Measurements from ENCODE around the gene CAMK1D. TPM values are rescaled to one million over a fixed set of nuclear protein-coding genes. Genes with fewer than 3 reads are reported as not detected.

CAMK1D gene
- total and polyA plus RNA-seq, 10 of the 15 experiments (the other 5 are each of a cell fraction or from before 2014, with no cell fraction given), result 2.1 to 35.5 (median 14.7) TPM

DNA sequence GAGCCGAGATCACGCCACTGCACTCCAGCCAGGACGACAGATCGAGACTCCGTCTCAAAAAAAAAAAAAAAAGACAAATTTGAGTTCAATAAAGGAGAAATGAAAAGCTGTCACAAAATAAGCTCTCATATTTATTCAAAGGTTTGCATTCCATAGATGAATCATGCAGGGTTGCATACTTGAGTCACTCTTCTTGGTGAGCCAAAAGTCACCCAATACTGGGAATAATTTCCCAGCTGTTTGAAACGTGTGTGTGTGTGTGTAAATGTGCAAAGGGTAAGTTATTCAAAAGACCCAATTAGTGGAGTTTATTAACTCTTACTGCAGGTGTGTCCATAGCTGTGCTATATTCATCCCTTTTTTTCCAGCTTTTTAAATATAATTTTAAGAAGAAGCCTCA lies 354.5 kb downstream of the CAMK1D start:
- H3K27ac ChIP-seq (ENCODE audit: control insufficient read depth, insufficient read depth), result no peak overlapping the region
- H4K20me1 ChIP-seq (ENCODE audit: control insufficient read depth, insufficient read depth), result no peaks in the 10 kb centered on the region
- ChIA-PET POLR2A (no interaction called here), SMC1A (ENCODE audit: uncharacterized antibody, unreplicated experiment) (interaction anchor here (0.6 to 1.2 kb wide), 3 partner anchors 39 to 113 kb away, joined by 3 read pairs; no protein-coding TSS in a partner anchor), RAD21 (ENCODE audit: unreplicated experiment) (no interaction called here), CTCF (interaction anchor here (1.2 to 2.6 kb wide), 3 partner anchors 47 to 490 kb away, joined by 3 to 6 read pairs (median 4); no protein-coding TSS in a partner anchor)
- no peaks in the 10 kb centered on the region; the same call in 2 of the 3 replicates for H3K9me3 ChIP-seq (replicated peaks; ENCODE audit: control insufficient read depth, insufficient read depth, low read length)
- H3K27me3 ChIP-seq (replicated peaks in 1 of 2; ENCODE audit: control insufficient read depth in 2 of 2, insufficient read depth in 2 of 2, low read length in 1 of 2), result no peaks in the 10 kb centered on the region
- no peaks in the 10 kb centered on the region for H3K4me1 ChIP-seq (ENCODE audit: control insufficient read depth, insufficient read depth, low read length)
- no peak overlapping the region for H2AFZ ChIP-seq (ENCODE audit: control insufficient read depth, low read depth, low read length)
- DNase-seq (ENCODE audit: low read depth, low spot score) (no peak), FAIRE-seq (no peak), ATAC-seq (no peak)
- H3K4me3 ChIP-seq, result no peak overlapping the region
- in situ Hi-C loops (cut with MboI) (no loop called here), intact Hi-C loops (cut with micrococcal nuclease; ENCODE audit: unreplicated experiment) (no loop called here)
- TF ChIP-seq FOXK2 (IDR thresholded peaks at IDR 0.05) (no peak), NR2C2 (IDR thresholded peaks at IDR 0.05; ENCODE audit: borderline replicate concordance, control insufficient read depth, insufficient read length, low read depth) (no peak), RBBP5 (conservative IDR thresholded peaks at IDR 0.05) (no peak), RELA (IDR thresholded peaks at IDR 0.05; ENCODE audit: borderline replicate concordance, partially characterized antibody) (no peak), SREBF1 (IDR thresholded peaks at IDR 0.05; ENCODE audit: low read length) (no peak), STAT1 (conservative IDR thresholded peaks at IDR 0.05) (no peak)
- TF ChIP-seq, protein P1, sequence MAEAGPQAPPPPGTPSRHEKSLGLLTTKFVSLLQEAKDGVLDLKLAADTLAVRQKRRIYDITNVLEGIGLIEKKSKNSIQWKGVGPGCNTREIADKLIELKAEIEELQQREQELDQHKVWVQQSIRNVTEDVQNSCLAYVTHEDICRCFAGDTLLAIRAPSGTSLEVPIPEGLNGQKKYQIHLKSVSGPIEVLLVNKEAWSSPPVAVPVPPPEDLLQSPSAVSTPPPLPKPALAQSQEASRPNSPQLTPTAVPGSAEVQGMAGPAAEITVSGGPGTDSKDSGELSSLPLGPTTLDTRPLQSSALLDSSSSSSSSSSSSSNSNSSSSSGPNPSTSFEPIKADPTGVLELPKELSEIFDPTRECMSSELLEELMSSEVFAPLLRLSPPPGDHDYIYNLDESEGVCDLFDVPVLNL (IDR thresholded peaks at IDR 0.05; ENCODE audit: low read depth, low read length), result no peak
- TF ChIP-seq, protein P2, sequence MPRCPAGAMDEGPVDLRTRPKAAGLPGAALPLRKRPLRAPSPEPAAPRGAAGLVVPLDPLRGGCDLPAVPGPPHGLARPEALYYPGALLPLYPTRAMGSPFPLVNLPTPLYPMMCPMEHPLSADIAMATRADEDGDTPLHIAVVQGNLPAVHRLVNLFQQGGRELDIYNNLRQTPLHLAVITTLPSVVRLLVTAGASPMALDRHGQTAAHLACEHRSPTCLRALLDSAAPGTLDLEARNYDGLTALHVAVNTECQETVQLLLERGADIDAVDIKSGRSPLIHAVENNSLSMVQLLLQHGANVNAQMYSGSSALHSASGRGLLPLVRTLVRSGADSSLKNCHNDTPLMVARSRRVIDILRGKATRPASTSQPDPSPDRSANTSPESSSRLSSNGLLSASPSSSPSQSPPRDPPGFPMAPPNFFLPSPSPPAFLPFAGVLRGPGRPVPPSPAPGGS (IDR thresholded peaks at IDR 0.05; ENCODE audit: borderline replicate concordance, insufficient read depth, low read depth, low read length, poor library complexity, severe bottlenecking), result no peak
- H3K9ac ChIP-seq (ENCODE audit: control insufficient read depth, insufficient read depth, low read length), result no peak overlapping the region
- no peaks in the 10 kb centered on the region; a peak in 1 of 4 replicates for H3K36me3 ChIP-seq (ENCODE audit: control insufficient read depth in 2 of 2, insufficient read depth in 2 of 2, low read length in 1 of 2)
- WGBS (ENCODE audit: insufficient coverage, insufficient replicate concordance, low lambda C conversion rate, missing lambda C conversion rate), result 75% methylated on average over 6 of the region's 6 CpGs
- BruUV-seq (replicated peaks), result no TSS peak
- no peak overlapping the region for H3K4me2 ChIP-seq (ENCODE audit: control insufficient read depth, insufficient read depth)
- no peaks in the 10 kb centered on the region for H3K79me2 ChIP-seq (ENCODE audit: control insufficient read depth, insufficient read depth, low read length)

Data from GM12878 (cell line).